ENCODE results near the gene WDR93.

- TF ChIP-seq CTCF (conservative IDR thresholded peaks at IDR 0.05; ENCODE audit: low read depth, low read length) (no peak), EZH2 (IDR thresholded peaks at IDR 0.05; ENCODE audit: borderline replicate concordance, low read depth, low read length, poor library complexity, severe bottlenecking) (no peak)
These were observed 11.4 kb upstream of the WDR93 start, which contains the start of gene PLIN1 for GRCh38 chr15:89679212-89679611.
